OCI-LY7 (cell line): ENCODE results near the gene TCF15. TPM values are rescaled to one million over a fixed set of nuclear protein-coding genes. Genes with fewer than 3 reads are reported as not detected.

Experiments used
- BruUV-seq: library from RNA; stranded (reverse); fragments of 400-500 nt; replicated peaks from 2 replicates; lab custom pipeline; 2021; lab: Mats Ljungman, UMichigan
- CTCF ChIA-PET: fragments of 300-600 bp; sonication (Branson Sonifier 250); formaldehyde crosslinking; loops from one replicate; lab custom pipeline; 2022; ENCODE audit warnings: antibody characterized with exemption; ENCODE audit not compliant: unreplicated experiment; lab: Charles Lee
- POLR2A ChIA-PET: fragments of 300-600 bp; sonication (Branson Sonifier 250); formaldehyde crosslinking; loops from one replicate; lab custom pipeline; 2022; ENCODE audit warnings: antibody characterized with exemption; lab: Charles Lee
- DNase-seq: peaks from one replicate; pipeline ENCODE4 v3.0.0-alpha.2; 2015; ENCODE audit warnings: low spot score
- H2AFZ ChIP-seq: fragments of 200-600 bp; sonication (generic), shearing (Covaris generic); 2 replicates; pipeline ENCODE4 v1.6.1; 2014; ENCODE audit warnings: mild to moderate bottlenecking, antibody characterized with exemption, low read length, moderate library complexity
- H3K27ac ChIP-seq: fragments of 200-600 bp; sonication (generic); 2 replicates; pipeline ENCODE4 v1.5.1; 2014; ENCODE audit warnings: mixed run types, low read depth, mild to moderate bottlenecking, moderate library complexity, low read length, inconsistent platforms; ENCODE audit not compliant: poor library complexity, severe bottlenecking
- H3K36me3 ChIP-seq: fragments of 200-600 bp; sonication (generic); 2 replicates; pipeline ENCODE4 v1.6.1; 2014; ENCODE audit warnings: mild to moderate bottlenecking, antibody characterized with exemption, low read length, moderate library complexity, mixed read lengths; ENCODE audit not compliant: insufficient read depth
- H3K4me1 ChIP-seq: fragments of 200-600 bp; sonication (generic); 2 replicates; pipeline ENCODE4 v1.5.1; 2014; ENCODE audit warnings: mild to moderate bottlenecking, low read length; ENCODE audit not compliant: insufficient read depth, poor library complexity, severe bottlenecking
- H3K4me2 ChIP-seq: fragments of 200-600 bp; sonication (generic); 2 replicates; pipeline ENCODE4 v1.6.1; 2014; ENCODE audit warnings: mild to moderate bottlenecking, low read length
- H3K4me3 ChIP-seq: fragments of 200-600 bp; sonication (generic); 2 replicates; pipeline ENCODE4 v1.5.1; 2014; ENCODE audit warnings: mild to moderate bottlenecking, low read depth, low read length; ENCODE audit not compliant: poor library complexity, severe bottlenecking
- H3K79me2 ChIP-seq: fragments of 200-600 bp; sonication (generic); 2 replicates; pipeline ENCODE4 v1.6.1; 2016; ENCODE audit warnings: low read depth, mild to moderate bottlenecking, low read length, moderate library complexity, mixed read lengths; ENCODE audit not compliant: insufficient read depth
- H3K9me2 ChIP-seq: fragments of 200-600 bp; sonication (generic); 2 replicates; pipeline ENCODE4 v1.6.1; 2016; ENCODE audit warnings: mild to moderate bottlenecking, low read length, mixed read lengths; ENCODE audit not compliant: insufficient read depth
- H3K9me3 ChIP-seq: fragments of 200-600 bp; sonication (generic); 2 replicates; pipeline ENCODE4 v1.6.1; 2014; ENCODE audit warnings: mild to moderate bottlenecking, mixed run types, low read length, mixed read lengths
- H4K20me1 ChIP-seq: fragments of 200-600 bp; sonication (generic); 2 replicates; pipeline ENCODE4 v1.6.1; 2014; ENCODE audit warnings: mild to moderate bottlenecking, antibody characterized with exemption, low read length, moderate library complexity, mixed read lengths; ENCODE audit not compliant: insufficient read depth
- CTCF ChIP-seq: fragments of 200-600 bp; sonication (generic); conservative IDR thresholded peaks from 2 replicates; pipeline ENCODE4 v1.5.1; 2014; ENCODE audit warnings: mild to moderate bottlenecking, antibody characterized with exemption, low read length, moderate library complexity, mixed read lengths
- EZH2phosphoT487 ChIP-seq: fragments of 200-600 bp; sonication (generic); IDR thresholded peaks from 2 replicates; pipeline ENCODE4 v1.6.1; 2018; ENCODE audit warnings: low read depth, borderline replicate concordance, mild to moderate bottlenecking, mixed run types, antibody characterized with exemption, low read length, moderate library complexity, mixed read lengths
- intact Hi-C: fragments of 100-400 bp; cut with micrococcal nuclease; formaldehyde crosslinking; loops from one replicate; pipeline ENCODE4 v1.10.0; 2022; ENCODE audit not compliant: unreplicated experiment
- total RNA-seq, 2 experiments: library from RNA; depleted of rRNA in 1 of 2; stranded (reverse); fragments of >200 nt in 1 of 2; shearing (Covaris generic) in 1 of 2; gene quantifications; 2 replicates each; pipeline ENCODE4 v1.2.3, GENCODE V29; 2014 to 2022

TCF15 gene
- total RNA-seq, 2 experiments from 2014 or later = not detected

GRCh38 chr20:653110-653589 lies 43.0 kb upstream of the TCF15 start, which contains the start of gene SRXN1:
TSS of gene SRXN1 (minus strand) at chr20:653200. CDS start at chr20:653185, 15 bp downstream.
- no TSS peak for BruUV-seq
- no peaks in the 10 kb centered on the region for H3K9me2 ChIP-seq
- H2AFZ ChIP-seq = peak within 1 kb of the TSS; percentile 89
- peak within 1 kb of the TSS; percentile 95 for H3K4me2 ChIP-seq
- POLR2A ChIA-PET = interaction anchor here (0.8 to 1.1 kb wide), 2 partner anchors 14 to 472 kb away, joined by 3 to 4 read pairs; no protein-coding TSS in a partner anchor
- peak; percentile 95 for DNase-seq
- peak within 1 kb of the TSS; percentile 42 for H3K27ac ChIP-seq
- CTCF ChIA-PET = no interaction called here
- H3K4me1 ChIP-seq = peaks cover 15% of the 10 kb centered on the region
- peaks cover 24% of the 10 kb centered on the region; the same call in 1 of the 2 replicates for H3K79me2 ChIP-seq
- TF ChIP-seq EZH2phosphoT487 (no peak), CTCF (peak; percentile 85)
- H3K9me3 ChIP-seq = no peaks in the 10 kb centered on the region
- peak within 1 kb of the TSS; percentile 99 for H3K4me3 ChIP-seq
- peaks cover 28% of the 10 kb centered on the region for H3K36me3 ChIP-seq
- intact Hi-C loops = loop anchor here (10.0 kb wide), 1 partner anchor 182 kb away; the partner anchor contains the start of gene FAM110A
- 0 out of 2 replicates have a peak, but pooled peaks cover 4% of the 10 kb centered on the region for H4K20me1 ChIP-seq

- Histone ChIP-seq H3K4me2 (peak overlapping the region; percentile 95), H2AFZ (peak overlapping the region; percentile 89), H3K9me2 (no peaks in the 10 kb centered on the region), H3K27ac (peak overlapping the region; percentile 42), H3K9me3 (peaks cover 1% of the 10 kb centered on the region; the same call in 1 of the 2 replicates), H3K79me2 (peaks cover 24% of the 10 kb centered on the region; the same call in 1 of the 2 replicates), H3K4me1 (peaks cover 15% of the 10 kb centered on the region), H3K4me3 (peak overlapping the region; percentile 99), H3K36me3 (peaks cover 33% of the 10 kb centered on the region), H4K20me1 (0 out of 2 replicates have a peak, but pooled peaks cover 4% of the 10 kb centered on the region)
- intact Hi-C loops = loop anchor here (10.0 kb wide), 1 partner anchor 182 kb away; the partner anchor contains the start of gene FAM110A
- POLR2A ChIA-PET = interaction anchor here (0.8 to 1.1 kb wide), 2 partner anchors 15 to 472 kb away, joined by 3 to 4 read pairs; no protein-coding TSS in a partner anchor
- no peak for DNase-seq
- no TSS peak for BruUV-seq
- CTCF ChIA-PET = no interaction called here
- TF ChIP-seq CTCF (no peak), EZH2phosphoT487 (no peak)
Observed at GRCh38 chr20:652615-653109, 42.6 kb upstream of the TCF15 start.
